C4-2B (cell line): ENCODE measurements around the gene PNMA6F.
A peak's percentile ranks its signal among the peaks of the same experiment; 100 is the strongest.

ENCODE experiments used
- H3K27ac ChIP-seq: fragments of 450-650 bp; 2 replicates; pipeline ENCODE4 v1.5.1; 2017
- ZFX ChIP-seq: fragments of 450-650 bp; IDR thresholded peaks from 2 replicates; pipeline ENCODE4 v1.6.1; 2017
- TF ChIP-seq, protein P1 (sequence below): fragments of 450-650 bp; conservative IDR thresholded peaks from 2 replicates; pipeline ENCODE4 v1.5.1; 2017; ENCODE audit warnings: mild to moderate bottlenecking

PNMA6F gene

DNA sequence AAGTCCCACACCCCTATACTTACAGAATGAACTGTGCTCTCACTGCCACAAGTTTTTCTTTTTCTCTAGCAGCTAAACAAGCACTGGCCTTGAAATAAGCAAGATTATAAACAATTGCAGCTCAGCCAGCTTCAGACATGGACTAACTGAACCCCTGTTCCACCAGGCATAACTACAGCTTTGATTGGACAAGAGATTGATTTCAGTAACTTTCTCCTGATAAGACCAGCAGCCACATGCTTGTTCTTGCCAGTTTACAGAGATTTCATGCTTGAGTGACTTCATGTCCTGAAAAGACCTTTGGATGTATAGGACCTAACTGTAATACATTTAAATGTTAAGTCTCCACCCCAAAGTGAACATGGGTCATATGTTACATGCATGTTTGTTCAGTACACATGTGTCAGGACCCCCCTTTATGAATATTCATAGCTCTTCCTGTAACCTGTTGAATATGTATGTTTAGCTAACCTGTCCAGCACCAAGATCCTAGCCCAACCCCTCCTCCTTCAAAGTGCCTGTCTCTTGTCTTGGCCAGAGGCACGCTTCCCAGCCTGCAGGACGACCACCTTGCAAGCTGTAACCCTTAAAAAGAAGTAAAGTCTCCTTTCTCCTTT, 40.3 kb upstream of the PNMA6F start:
- no peak for TF ChIP-seq ZFX
- TF ChIP-seq, protein P1, sequence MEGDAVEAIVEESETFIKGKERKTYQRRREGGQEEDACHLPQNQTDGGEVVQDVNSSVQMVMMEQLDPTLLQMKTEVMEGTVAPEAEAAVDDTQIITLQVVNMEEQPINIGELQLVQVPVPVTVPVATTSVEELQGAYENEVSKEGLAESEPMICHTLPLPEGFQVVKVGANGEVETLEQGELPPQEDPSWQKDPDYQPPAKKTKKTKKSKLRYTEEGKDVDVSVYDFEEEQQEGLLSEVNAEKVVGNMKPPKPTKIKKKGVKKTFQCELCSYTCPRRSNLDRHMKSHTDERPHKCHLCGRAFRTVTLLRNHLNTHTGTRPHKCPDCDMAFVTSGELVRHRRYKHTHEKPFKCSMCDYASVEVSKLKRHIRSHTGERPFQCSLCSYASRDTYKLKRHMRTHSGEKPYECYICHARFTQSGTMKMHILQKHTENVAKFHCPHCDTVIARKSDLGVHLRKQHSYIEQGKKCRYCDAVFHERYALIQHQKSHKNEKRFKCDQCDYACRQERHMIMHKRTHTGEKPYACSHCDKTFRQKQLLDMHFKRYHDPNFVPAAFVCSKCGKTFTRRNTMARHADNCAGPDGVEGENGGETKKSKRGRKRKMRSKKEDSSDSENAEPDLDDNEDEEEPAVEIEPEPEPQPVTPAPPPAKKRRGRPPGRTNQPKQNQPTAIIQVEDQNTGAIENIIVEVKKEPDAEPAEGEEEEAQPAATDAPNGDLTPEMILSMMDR: no peak

DNA sequence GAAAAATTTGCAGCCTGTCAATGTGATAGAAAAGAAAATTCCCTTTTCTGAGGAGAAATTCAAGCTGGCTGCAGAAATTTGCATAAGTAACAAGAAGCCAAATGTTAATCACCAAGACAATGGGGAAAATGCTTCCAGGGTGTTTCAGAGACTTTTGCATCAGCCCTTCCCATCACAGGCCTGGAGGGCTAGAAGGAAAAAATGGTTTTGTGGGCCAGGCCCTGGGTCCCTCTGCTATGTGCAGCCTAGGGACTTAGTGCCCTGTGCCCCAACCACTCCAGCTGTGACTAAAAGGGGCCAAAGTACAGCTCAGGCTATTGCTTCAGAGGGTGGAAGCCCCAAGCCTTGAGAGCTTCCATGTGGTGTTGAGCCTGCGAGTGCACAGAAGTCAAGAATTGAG, 36.3 kb upstream of the PNMA6F start:
- no peak for TF ChIP-seq ZFX
- TF ChIP-seq, protein P1: no peak

More for the DNA sequence above, 40.3 kb upstream of the PNMA6F start:
- H3K27ac ChIP-seq: peak overlapping the region; percentile 52

DNA sequence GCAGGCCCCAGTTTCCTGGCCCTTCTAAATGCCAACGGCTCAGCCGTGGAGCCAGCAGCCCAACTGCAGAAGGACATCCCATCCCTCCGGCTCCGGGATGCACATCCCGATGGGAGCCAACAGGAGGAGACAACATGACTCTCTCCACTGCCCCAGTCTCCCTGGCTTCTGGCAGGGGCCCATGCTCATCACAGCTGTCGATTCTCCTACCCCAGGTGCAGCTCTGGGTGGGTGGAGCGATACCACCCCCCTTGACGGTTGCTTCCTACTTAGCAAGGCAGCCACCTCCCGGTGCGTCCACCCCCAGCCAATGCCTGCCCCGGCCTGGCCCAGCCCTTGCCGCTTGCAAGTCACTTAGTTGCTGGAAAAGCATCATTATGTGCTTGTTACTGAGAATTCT, 31.8 kb upstream of the PNMA6F start:
- no peak for TF ChIP-seq ZFX
- TF ChIP-seq, protein P1: no peak
- H3K27ac ChIP-seq: no peak overlapping the region

More for the DNA sequence above, 36.3 kb upstream of the PNMA6F start:
- no peak overlapping the region for H3K27ac ChIP-seq

DNA sequence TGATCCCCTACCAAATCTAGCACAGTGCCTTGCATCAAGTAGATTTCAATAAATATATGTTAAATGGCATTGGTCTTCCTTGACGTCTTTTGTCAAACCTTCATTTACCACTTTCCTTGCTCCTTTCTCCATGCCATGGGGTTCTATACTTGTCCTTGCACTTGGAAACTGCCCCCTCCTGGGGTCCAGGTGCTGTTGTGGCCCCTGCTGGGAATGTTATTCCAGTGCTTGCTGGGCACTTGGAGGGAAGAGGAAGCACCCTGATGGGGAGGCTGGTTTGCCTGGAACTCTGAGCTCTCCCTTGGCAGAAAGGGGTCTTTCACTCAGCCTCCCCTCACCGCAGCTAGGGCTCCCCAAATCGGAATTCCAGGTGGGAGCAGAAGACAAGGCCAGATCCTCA, 31.3 kb upstream of the PNMA6F start:
- TF ChIP-seq ZFX: no peak
- TF ChIP-seq, protein P1: no peak
- no peak overlapping the region for H3K27ac ChIP-seq

DNA sequence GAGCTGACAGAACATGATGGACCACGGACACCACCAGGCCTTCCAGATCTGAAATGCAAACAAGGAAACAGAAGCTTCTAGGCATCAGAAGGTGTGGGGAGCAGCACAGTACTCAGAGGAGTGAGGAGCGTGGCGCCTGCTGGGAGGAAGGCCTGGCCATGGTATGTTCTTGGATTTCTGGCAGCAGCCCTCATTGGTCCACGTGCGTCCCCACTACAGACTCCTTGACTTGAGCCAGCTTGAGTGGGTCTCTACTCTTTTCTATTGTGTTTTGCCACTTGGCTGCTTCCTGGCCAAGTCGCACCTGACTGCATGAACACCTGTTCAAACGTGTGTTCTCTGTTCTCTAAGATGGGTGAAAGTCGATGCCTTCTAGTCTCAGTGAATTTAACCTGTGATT, 30.4 kb upstream of the PNMA6F start:
- TF ChIP-seq, protein P1: no peak
- TF ChIP-seq ZFX: no peak
- H3K27ac ChIP-seq: no peak overlapping the region

DNA sequence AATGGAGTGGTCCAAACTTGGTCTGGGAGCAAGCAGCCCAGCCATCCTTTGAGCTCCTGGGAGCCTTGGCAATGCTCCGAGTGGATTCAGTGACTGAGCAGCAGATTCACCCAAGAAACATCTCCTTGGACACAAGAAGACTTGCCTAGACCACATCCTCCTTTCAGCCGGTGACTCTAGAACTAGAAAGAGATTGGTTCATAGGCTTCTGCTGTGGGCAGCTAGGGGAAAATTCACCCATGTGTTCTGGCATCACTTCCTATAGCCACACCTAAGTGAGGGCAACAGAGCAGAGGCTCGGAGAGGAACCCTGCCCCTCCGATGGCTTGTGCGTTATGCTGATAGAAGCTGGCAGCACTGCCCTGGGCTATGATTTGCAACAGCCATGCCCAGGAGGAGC, 28.4 kb upstream of the PNMA6F start:
- TF ChIP-seq ZFX: no peak
- TF ChIP-seq, protein P1: no peak
- H3K27ac ChIP-seq: no peak overlapping the region

DNA sequence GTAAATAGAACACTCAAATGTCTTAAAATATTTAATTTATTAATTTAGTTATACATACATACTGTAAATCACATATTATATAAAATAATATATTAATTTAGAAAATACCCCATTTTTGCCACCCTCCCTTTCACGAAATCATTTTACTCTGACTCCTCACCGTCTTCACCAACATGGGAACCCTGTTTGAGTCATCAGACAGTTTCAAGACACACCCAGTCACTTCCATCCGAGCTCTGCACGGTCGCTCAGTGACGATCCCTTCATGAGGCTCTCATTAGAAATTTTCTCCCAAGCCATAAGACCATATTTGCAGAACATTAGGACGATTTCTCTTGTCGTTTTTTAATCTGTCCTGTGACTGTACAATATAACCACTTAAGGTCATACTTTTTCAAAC, 26.9 kb upstream of the PNMA6F start:
- H3K27ac ChIP-seq: no peak overlapping the region
- TF ChIP-seq, protein P1: no peak
- no peak for TF ChIP-seq ZFX
